ENCODE measurements around the gene CHAF1B.

CHAF1B gene

DNA sequence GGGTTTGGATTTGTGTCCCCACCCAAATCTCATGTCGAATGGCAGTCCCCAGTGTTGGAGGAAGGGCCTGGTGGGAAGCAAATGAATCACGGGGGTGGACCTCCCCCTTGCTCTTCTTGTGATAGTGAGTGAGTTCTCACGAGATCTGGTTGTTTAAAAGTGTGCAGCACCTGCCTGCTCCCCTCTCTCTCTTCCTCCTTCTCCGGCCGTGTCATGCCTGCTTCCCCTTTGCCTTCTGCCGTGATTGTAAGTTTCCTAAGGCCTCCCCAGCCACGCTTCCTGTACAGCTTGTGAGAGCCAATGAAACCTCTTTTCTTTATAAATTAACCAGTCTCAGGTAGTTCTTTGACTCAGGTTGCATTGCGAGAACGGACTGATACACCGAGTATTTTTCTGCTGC lies 78.8 kb downstream of the CHAF1B start:
- no peak for DNase-seq (ENCODE audit: low spot score)

- DNase-seq (ENCODE audit: low spot score), result no peak
Measured at GRCh38 chr21:36464590-36464989, 79.4 kb downstream of the CHAF1B start.

DNA sequence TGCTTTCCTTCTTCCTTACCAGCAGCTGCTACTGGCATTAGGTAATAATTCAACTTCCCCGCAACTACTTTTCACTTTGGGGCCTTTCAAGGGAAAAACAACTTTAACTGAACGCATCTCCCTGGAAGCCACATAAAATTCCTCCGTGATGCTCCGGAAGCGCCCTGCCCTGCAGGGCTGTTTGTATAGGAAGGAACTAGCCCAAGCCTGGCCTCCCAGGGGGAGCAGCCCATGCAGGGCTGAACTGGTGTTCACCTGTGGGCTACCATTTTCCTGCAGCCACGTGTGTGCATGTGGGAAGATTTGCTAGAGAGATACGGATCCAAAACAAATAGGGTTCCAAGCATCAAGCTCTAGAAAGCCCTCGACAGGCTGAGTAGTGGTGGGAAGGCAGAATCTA lies 80.3 kb downstream of the CHAF1B start:
- DNase-seq (ENCODE audit: low spot score), result no peak

DNA sequence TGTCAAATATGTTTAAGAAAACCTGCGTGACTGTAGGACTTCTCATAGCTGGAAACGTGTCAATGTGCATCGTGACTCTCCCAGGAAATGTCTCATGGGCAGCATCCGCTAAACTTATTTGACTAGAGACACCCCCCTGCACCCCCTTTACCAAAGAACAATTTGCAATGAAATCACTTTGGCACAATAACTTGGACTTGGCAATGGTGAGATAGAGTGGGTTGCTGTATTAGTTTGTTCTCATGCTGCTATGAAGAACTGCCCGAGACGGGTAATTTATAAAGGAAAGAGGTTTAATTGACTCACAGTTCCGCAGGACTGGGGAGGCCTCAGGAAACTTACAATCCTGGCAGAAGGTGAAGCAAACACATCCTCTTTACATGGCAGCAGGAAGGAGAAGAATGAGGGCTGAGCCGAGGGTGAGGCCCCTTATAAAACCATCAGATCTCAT lies 80.9 kb downstream of the CHAF1B start:
- no peak for DNase-seq (ENCODE audit: low spot score)
